Panc1 (cell line): ENCODE results near the gene CAPSL.

Experiments used
- POLR2AphosphoS5 ChIP-seq: IDR thresholded peaks from 2 replicates; pipeline ENCODE4 v1.6.1; 2012; ENCODE audit warnings: mild to moderate bottlenecking, low read depth, low read length, moderate library complexity
- SIN3A ChIP-seq: IDR thresholded peaks from 2 replicates; pipeline ENCODE4 v1.6.1; 2012; ENCODE audit warnings: low read depth, mild to moderate bottlenecking, low read length, moderate library complexity, borderline replicate concordance; ENCODE audit not compliant: insufficient read depth
- TF ChIP-seq, protein P1 (sequence below): fragments of 450-650 bp; IDR thresholded peaks from 2 replicates; pipeline ENCODE4 v1.5.1; 2017; ENCODE audit warnings: mild to moderate bottlenecking
- TF ChIP-seq, protein P2 (sequence below), 2 experiments: IDR thresholded peaks; 2 replicates each; pipeline ENCODE4 v1.6.1; 2011 to 2012; ENCODE audit warnings: low read depth in 2 of 2, control low read depth in 1 of 2, low read length in 1 of 2, mild to moderate bottlenecking in 1 of 2, moderate library complexity in 1 of 2; ENCODE audit not compliant: insufficient read depth in 1 of 2

DNA sequence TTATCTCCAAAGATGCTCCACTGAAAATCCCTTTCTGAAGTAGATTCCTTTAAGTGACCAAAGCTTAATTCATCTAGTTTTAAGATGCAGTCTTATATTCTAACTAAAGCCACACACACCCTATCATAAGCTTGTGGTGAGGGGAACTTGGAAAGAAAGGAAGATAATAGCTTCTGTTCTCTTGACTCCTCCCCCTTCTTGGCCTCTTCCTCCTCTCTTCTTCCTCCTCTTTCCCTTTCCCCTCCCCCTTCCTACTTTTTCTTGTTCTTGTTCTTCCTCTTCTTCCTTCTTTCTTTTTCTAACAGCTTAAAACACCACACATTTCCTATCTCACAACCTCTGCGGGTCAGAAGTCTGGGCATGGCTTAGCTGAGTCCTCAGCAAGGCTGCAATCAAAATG lies 58.3 kb downstream of the CAPSL start:
- TF ChIP-seq, protein P1, sequence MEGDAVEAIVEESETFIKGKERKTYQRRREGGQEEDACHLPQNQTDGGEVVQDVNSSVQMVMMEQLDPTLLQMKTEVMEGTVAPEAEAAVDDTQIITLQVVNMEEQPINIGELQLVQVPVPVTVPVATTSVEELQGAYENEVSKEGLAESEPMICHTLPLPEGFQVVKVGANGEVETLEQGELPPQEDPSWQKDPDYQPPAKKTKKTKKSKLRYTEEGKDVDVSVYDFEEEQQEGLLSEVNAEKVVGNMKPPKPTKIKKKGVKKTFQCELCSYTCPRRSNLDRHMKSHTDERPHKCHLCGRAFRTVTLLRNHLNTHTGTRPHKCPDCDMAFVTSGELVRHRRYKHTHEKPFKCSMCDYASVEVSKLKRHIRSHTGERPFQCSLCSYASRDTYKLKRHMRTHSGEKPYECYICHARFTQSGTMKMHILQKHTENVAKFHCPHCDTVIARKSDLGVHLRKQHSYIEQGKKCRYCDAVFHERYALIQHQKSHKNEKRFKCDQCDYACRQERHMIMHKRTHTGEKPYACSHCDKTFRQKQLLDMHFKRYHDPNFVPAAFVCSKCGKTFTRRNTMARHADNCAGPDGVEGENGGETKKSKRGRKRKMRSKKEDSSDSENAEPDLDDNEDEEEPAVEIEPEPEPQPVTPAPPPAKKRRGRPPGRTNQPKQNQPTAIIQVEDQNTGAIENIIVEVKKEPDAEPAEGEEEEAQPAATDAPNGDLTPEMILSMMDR, result no peak
- no peak for TF ChIP-seq POLR2AphosphoS5
- no peak for TF ChIP-seq SIN3A
- TF ChIP-seq, protein P2, sequence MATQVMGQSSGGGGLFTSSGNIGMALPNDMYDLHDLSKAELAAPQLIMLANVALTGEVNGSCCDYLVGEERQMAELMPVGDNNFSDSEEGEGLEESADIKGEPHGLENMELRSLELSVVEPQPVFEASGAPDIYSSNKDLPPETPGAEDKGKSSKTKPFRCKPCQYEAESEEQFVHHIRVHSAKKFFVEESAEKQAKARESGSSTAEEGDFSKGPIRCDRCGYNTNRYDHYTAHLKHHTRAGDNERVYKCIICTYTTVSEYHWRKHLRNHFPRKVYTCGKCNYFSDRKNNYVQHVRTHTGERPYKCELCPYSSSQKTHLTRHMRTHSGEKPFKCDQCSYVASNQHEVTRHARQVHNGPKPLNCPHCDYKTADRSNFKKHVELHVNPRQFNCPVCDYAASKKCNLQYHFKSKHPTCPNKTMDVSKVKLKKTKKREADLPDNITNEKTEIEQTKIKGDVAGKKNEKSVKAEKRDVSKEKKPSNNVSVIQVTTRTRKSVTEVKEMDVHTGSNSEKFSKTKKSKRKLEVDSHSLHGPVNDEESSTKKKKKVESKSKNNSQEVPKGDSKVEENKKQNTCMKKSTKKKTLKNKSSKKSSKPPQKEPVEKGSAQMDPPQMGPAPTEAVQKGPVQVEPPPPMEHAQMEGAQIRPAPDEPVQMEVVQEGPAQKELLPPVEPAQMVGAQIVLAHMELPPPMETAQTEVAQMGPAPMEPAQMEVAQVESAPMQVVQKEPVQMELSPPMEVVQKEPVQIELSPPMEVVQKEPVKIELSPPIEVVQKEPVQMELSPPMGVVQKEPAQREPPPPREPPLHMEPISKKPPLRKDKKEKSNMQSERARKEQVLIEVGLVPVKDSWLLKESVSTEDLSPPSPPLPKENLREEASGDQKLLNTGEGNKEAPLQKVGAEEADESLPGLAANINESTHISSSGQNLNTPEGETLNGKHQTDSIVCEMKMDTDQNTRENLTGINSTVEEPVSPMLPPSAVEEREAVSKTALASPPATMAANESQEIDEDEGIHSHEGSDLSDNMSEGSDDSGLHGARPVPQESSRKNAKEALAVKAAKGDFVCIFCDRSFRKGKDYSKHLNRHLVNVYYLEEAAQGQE (IDR thresholded peaks at IDR 0.05; ENCODE audit: insufficient read depth in 1 of 2, low read depth in 2 of 2, low read length in 1 of 2), result no peak
